ENCODE data around the gene MTCH1. TPM values are rescaled to one million over a fixed set of nuclear protein-coding genes. Genes with fewer than 3 reads are reported as not detected.
A peak's percentile ranks its signal among the peaks of the same experiment; 100 is the strongest.
"Not testable (repeated sequence)": the region's sequence is repeated elsewhere in the genome, so short reads cannot be mapped to it uniquely, and the experiment has no call there.

MTCH1 gene
- total RNA-seq, 3 donors from 2014 or later: 187 to 229 (median 215) TPM

DNA sequence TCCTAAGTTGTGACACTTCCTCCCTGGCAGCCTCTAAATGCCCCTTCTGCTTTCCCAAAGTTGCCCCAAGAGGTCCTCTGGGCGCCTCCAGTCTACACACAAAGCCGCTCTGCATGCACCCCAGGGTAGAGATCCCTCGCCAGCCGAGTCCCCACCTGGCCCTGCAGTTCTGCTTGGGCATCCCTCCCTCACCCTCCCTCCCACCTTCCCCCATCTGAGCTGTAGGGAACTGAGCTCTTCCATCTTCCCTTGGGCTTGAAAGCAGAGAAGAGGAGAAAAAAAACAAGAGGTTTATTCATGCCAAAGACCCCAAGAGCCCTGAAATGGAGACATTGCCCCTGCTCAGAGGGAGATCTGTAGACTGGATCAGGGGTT, 13.7 kb upstream of the MTCH1 start:
- Histone ChIP-seq H3K9me3 (no peaks in the 10 kb centered on the region), H3K4me3 (no peak overlapping the region), H3K27ac (peak overlapping the region in 1 of 2 donors; percentile 86), H3K4me1 (no peaks in the 10 kb centered on the region), H3K27me3 (no peaks in the 10 kb centered on the region), H3K36me3 (no peaks in the 10 kb centered on the region)
- intact Hi-C loops (cut with DNase I; ENCODE audit: low total_unique reads): no loop called here
- TF ChIP-seq POLR2AphosphoS5 (IDR thresholded peaks at IDR 0.05) (no peak), POLR2A (IDR thresholded peaks at IDR 0.05) (no peak)
- TF ChIP-seq, protein P1, sequence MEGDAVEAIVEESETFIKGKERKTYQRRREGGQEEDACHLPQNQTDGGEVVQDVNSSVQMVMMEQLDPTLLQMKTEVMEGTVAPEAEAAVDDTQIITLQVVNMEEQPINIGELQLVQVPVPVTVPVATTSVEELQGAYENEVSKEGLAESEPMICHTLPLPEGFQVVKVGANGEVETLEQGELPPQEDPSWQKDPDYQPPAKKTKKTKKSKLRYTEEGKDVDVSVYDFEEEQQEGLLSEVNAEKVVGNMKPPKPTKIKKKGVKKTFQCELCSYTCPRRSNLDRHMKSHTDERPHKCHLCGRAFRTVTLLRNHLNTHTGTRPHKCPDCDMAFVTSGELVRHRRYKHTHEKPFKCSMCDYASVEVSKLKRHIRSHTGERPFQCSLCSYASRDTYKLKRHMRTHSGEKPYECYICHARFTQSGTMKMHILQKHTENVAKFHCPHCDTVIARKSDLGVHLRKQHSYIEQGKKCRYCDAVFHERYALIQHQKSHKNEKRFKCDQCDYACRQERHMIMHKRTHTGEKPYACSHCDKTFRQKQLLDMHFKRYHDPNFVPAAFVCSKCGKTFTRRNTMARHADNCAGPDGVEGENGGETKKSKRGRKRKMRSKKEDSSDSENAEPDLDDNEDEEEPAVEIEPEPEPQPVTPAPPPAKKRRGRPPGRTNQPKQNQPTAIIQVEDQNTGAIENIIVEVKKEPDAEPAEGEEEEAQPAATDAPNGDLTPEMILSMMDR (IDR thresholded peaks at IDR 0.05): no peak
- DNase-seq (ENCODE audit: low spot score in 2 of 2): no peak

DNA sequence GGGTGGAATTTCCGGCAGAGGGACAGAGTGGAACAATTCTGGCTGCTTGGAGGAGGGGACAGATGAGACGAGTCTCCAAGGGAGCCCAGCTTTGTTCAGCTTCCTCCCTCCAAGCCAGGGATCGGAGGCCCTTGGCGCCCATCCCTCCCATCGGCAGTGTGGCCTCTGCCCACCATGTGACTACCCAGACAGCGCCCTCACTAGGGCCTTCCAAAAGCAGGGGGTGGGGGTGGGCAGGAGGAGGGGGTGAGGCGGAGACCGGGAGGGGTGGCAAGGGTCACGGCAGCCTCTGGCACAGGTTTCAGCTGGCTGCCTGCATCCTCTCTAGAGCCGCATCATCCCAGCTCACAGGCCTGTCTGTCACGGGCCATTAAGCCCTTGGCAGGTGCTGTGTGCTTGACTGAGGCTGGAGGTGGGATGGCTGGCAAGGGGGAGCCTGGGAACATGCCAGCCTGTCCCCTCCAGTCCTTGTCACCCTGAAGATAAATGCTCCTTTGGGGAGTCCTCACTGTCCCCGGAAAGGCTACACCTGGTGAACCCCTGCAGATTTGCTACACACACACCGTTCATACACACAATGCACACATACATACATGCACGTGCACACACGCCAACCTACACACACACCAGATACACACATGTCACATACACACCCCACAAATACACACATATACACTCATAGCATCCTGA, 13.2 kb upstream of the MTCH1 start:
- Histone ChIP-seq H3K27ac (peak overlapping the region; percentile 86 to 91), H3K4me3 (no peak overlapping the region), H3K4me1 (no peaks in the 10 kb centered on the region), H3K9me3 (no peaks in the 10 kb centered on the region), H3K36me3 (no peaks in the 10 kb centered on the region), H3K27me3 (no peaks in the 10 kb centered on the region)
- TF ChIP-seq, protein P1 (IDR thresholded peaks at IDR 0.05): no peak
- TF ChIP-seq POLR2A (IDR thresholded peaks at IDR 0.05) (no peak), POLR2AphosphoS5 (IDR thresholded peaks at IDR 0.05) (no peak)
- intact Hi-C loops (cut with DNase I; ENCODE audit: low total_unique reads): no loop called here
- DNase-seq (ENCODE audit: low spot score in 2 of 2): no peak

DNA sequence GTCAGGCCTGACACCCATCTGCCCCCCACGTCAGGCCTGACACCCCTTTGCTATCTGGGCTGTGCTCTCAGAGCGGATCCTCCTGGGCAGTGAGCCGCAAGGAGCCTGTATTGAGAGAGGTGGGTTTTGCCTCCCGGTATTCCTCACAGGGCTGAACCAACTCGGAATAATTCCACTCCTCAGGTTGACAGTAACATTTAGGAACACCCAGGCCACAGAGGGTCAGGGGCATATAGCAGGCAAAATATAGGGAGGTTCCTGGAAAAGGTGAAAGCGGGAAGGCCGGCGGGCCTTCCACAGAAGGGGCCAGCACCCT, 12.7 kb upstream of the MTCH1 start:
- H3K4me3 ChIP-seq: peak overlapping the region in 1 of 3 donors; percentile 15
- DNase-seq (ENCODE audit: low spot score in 2 of 2): no peak
- no peaks in the 10 kb centered on the region for H3K27me3 ChIP-seq
- TF ChIP-seq, protein P1 (IDR thresholded peaks at IDR 0.05): no peak
- peak in 1 of 3 donors; percentile 48 for TF ChIP-seq POLR2AphosphoS5 (IDR thresholded peaks at IDR 0.05)
- no peaks in the 10 kb centered on the region for H3K36me3 ChIP-seq
- H3K4me1 ChIP-seq: no peaks in the 10 kb centered on the region
- H3K27ac ChIP-seq: peak overlapping the region; percentile 86 to 91
- intact Hi-C loops (cut with DNase I; ENCODE audit: low total_unique reads): no loop called here
- no peaks in the 10 kb centered on the region for H3K9me3 ChIP-seq

DNA sequence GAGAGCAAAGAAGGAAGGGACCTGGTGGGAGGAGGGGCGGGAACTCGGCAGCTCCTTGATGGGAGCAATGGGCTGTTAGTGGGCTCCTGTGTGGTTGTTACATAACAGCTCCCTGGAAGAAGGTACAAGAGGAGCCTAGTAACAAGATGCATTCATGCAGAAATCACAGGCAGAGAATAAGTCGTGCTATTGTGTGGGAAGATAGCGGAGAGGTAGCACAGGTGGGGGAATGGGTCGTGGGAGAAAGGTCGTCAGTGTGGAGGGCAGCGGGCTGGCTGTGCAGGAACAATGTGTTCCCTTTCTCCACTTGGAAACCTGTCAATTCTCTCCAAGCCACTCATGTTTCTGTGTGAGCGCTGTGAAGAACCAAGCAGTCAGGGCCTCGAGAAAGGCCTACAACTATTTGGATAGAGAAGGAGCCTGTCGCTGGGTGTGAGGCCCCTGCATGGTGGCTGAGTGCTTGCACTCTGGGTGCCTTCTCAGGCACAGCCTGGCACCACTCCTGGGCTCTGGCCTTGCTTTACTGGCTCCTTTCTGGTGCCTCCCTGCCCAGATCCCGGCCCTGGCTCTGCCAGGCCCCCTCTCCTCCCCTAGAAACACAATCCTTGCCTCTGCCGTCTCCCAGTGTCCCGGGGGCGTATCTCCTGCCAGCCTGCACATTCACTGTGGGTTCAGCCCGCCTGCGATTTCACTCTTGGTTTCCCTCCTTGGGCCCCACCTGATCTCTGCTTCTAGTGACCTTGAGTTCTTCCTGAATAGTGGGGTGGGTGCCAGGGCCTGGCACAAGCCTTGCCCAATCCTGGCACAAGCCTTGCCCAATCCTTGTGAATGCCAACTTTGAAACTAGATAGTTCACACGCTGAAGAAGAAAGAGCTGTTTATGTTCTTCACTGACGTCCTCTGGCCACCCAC, 12.1 kb upstream of the MTCH1 start:
- DNase-seq (ENCODE audit: low spot score in 2 of 2): peak in 1 of 2 donors; percentile 67
- intact Hi-C loops (cut with DNase I; ENCODE audit: low total_unique reads): no loop called here
- Histone ChIP-seq H3K27me3 (no peaks in the 10 kb centered on the region), H3K4me1 (no peaks in the 10 kb centered on the region), H3K9me3 (no peaks in the 10 kb centered on the region), H3K36me3 (no peaks in the 10 kb centered on the region), H3K27ac (peak overlapping the region; percentile 86 to 91), H3K4me3 (peak overlapping the region in 1 of 3 donors; percentile 15)
- TF ChIP-seq POLR2A (IDR thresholded peaks at IDR 0.05) (no peak), POLR2AphosphoS5 (IDR thresholded peaks at IDR 0.05) (peak in 1 of 3 donors; percentile 29)
- TF ChIP-seq, protein P1 (IDR thresholded peaks at IDR 0.05): no peak

DNA sequence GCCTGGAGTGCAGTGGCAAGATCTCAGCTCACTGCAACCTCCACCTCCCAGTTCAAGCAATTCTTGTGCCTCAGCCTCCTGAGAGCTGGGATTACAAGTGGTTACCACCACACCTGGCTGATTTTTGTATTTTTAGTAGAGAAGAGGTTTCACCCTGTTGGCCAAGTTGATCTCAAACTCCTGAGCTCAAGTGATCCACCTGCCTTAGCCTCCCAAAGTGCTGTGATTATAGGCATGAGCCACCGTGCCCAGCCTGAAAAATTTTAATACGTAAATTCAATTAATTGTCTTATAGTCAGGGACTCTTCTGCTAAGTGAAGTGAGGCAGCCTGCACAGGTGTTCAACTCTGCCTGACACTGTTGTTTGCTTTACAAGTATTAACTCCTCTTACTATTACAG, 4.4 kb upstream of the MTCH1 start:
- H3K4me1 ChIP-seq; H3K27me3 ChIP-seq; H3K27ac ChIP-seq; DNase-seq (ENCODE audit: low spot score in 2 of 2); H3K9me3 ChIP-seq; H3K4me3 ChIP-seq; intact Hi-C loops (cut with DNase I; ENCODE audit: low total_unique reads); H3K36me3 ChIP-seq: not testable (repeated sequence)
